ENCODE data around the gene PHAX.
"Not testable (repeated sequence)": the region's sequence is repeated elsewhere in the genome, so short reads cannot be mapped to it uniquely, and the experiment has no call there.

The PHAX gene

GRCh38 chr5:126659805-126660482 lies 59.2 kb downstream of the PHAX start:
- DNase-seq: no peak

- no peak for DNase-seq
Measured at GRCh38 chr5:126664586-126664985, 63.8 kb downstream of the PHAX start.

- DNase-seq: not testable (repeated sequence)
Measured at GRCh38 chr5:126670109-126670508, 69.4 kb downstream of the PHAX start.

- not testable (repeated sequence) for DNase-seq
Measured at GRCh38 chr5:126671681-126672080, 70.9 kb downstream of the PHAX start.

- DNase-seq: no peak
Measured at GRCh38 chr5:126673477-126673876, 72.7 kb downstream of the PHAX start.

- DNase-seq: no peak
Measured at GRCh38 chr5:126674145-126674544, 73.4 kb downstream of the PHAX start.

- DNase-seq: no peak
Measured at GRCh38 chr5:126675338-126675737, 74.6 kb downstream of the PHAX start.

- DNase-seq: peak in 1 of 2 experiments; percentile 74
Measured at GRCh38 chr5:126676195-126676624, 75.5 kb downstream of the PHAX start.

Data from cerebellar nuclear complex (tissue), 1 donor.